NCI-H1694 (cell line): ENCODE data around the gene COL18A1.

Source experiments
- DNase-seq: peaks from one replicate; lab custom pipeline; 2025; lab: John Stamatoyannopoulos, UW

Gene COL18A1

DNA sequence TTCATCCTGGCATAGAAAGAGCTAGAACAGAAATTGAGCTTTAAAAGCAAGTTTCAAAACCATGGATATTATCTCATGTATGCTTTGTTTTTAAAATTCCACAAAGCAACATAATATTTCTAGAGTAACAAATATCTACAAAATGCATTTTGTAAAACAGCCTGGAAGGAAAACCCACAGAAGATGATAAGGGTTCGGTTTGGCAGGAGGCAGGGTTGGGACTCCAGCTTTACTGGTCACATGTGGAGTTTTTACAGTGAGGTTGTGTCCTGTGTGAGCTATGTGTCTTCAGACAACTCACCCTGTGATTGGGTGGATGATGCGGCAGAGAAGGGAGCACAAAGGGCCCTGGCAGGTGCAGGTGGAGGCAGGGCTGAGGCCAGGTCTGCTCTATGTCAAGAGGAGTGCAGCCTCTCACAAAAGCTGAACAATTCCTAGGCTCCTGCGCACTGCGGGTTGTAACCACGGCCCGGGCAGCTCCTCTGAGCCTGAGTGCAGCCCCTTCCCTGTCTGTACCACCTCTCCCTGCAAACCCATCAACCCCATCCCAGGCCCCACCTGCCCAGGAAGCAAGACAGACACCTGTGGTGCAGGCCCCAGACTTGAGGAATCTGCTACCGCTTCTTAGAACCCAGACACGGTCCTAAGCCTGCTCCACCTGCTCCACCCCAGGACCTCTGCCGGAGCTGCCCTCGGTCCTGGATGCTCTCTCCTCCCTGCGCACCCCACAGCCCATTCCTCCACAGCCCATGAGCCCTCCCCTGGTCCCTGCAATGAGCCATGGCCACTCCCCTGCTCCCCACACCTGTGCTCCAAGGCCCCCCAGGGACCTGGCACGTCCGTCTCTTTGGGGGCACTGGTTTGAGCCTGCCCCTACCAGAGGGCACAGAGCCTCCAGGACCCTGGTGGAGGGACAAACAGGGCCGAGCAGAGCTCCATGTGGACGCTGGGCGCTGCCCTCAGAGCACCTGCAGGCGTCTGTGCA lies 2.8 kb upstream of the COL18A1 start:
- no peak for DNase-seq

DNA sequence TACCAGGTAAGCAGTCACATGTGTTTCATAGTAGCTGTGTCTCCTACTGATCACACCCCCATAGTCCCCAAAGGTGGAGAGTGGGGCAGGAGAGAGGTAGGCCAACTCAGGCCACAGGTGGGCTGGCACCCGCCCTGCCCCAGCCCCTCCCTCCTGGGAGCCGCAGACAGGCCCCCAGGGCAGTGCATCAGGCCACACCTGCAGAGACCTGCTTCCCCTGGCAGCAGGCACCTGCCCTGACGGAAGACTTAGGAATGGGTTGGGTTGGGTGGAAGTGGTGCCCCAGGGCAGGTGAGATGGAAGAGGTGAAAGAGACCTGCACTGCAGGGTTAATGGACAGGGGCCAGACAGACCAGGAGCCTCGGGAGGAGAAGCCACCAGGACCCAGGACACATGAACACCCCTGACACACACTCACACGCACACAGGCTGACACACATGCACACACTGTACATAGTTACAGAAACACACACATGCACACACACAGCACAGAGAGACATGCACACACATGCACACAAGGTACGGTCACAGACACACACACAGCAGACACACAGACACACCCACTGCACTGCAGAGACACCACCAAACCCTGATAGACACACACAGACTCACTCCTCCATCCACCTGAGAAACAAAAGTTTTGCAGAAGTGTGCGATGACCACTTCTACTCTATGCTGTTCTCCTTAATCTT lies 1.7 kb upstream of the COL18A1 start:
- no peak for DNase-seq

GRCh38 chr21:45403825-45404729 lies 888 bp upstream of the COL18A1 start:
- DNase-seq, result no peak

GRCh38 chr21:45405271-45405818 lies 380 bp downstream of the COL18A1 start:
- no peak for DNase-seq

DNA sequence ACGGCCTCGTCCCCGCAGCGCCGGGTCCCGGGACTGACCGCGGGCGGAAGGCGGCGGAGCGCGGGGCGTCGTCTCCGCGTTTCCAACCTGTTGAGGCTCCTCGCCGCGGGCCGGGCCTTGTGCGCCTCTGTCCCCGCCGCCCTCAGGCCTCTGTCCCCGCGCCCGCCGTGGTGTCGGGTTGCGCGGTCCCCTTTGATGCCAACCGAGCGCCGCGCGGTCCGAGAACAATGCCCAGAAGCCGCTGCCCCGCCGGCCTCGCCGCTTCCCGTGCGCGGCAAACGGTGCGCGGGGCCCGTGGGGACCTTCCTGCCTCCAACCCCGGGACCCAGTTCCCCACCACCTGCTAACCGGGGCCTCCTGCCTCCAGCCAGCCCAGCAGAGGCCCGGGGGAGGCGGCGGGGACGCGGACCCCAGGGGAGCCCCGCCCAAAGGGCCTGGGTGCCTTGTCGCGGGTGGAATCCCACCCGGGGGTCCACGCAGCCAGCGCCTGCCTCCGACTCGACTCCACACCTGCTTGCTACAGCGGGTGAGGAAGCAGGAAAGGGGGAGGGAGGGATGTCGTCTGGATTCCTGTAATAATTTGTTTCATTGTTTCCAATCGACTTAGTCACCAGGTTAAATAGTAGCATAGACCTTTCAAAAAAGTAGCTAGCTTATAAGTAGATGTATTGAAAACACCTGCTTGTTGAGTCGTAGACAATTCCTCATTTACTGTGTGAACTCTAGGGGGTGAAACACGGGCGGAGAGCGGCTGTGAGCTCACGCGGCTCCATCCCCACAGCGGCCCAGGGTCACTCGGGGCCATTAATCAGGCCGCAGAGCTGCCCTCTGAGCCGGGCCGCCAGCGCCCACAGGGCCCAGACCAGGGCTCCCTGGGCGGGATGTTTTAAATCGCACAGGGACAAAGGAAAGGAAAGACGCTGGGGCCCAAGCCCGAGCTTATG lies 1.1 kb downstream of the COL18A1 start:
- DNase-seq, result no peak

- no peak for DNase-seq
Observed at GRCh38 chr21:45406801-45407628, 2.0 kb downstream of the COL18A1 start.

GRCh38 chr21:45407629-45408247 lies 2.8 kb downstream of the COL18A1 start:
- DNase-seq, result no peak

DNA sequence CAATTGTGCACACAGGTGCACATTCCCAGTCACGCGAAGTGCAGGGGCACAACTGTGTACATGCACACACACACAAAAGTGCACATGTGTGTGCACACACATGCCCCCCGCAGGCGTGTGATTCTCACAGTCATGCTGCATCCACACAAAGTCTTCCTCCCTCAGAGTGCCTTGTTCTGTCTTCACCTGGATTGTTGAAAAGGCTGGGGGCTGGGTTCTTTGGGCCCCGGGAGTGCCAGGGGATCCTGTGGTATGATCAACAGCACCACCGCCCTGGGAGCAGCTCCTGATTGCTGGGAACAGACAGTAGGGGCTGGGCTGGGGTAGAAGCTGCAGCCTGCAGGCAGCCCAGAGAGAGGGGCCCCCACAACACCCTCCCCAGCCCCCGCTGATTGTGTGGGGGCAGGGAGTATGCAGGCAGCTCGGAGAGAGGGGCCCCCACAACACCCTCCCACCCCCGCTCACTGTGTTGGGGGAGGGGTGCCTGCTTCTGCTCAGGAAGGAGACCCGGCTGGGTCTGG lies 3.4 kb downstream of the COL18A1 start:
- no peak for DNase-seq

- DNase-seq, result no peak
Observed at GRCh38 chr21:45408801-45409261, 3.9 kb downstream of the COL18A1 start.

- no peak for DNase-seq
Observed at GRCh38 chr21:45409466-45410150, 4.6 kb downstream of the COL18A1 start.

DNA sequence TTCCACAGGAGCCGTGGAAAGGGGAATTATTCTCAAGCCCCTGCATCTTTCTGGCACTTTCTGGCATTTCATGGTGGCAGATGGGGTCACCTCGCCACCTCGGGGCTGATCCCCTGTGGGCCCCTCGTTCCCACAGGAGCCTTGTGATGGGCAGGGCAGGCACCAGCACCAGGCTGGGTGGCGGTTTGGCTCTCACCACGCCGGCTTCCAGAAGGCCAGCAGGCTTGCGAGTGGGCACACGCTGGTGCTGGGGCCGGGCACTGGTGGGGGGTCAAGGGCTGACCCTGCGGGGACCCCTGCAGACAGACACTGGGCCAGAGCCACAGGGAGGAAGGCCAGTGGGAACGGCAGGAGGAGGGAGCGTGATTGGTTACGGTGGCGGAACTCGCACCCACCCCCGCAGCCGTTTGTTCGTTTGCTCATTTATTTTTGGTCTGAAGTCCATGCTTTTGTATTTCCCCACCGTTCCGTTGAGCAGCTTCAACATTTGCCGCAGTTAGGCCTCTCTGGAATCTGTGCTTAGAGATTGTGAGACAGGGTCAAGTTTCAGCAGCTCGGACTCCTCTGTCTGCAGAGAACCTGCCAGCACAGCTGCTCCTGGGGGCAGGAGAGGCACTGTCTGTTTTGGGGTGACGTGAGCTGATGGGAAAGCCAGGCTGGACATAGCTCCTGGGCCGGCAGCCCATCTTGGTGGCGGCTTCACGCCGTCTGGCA lies 5.3 kb downstream of the COL18A1 start:
- no peak for DNase-seq

DNA sequence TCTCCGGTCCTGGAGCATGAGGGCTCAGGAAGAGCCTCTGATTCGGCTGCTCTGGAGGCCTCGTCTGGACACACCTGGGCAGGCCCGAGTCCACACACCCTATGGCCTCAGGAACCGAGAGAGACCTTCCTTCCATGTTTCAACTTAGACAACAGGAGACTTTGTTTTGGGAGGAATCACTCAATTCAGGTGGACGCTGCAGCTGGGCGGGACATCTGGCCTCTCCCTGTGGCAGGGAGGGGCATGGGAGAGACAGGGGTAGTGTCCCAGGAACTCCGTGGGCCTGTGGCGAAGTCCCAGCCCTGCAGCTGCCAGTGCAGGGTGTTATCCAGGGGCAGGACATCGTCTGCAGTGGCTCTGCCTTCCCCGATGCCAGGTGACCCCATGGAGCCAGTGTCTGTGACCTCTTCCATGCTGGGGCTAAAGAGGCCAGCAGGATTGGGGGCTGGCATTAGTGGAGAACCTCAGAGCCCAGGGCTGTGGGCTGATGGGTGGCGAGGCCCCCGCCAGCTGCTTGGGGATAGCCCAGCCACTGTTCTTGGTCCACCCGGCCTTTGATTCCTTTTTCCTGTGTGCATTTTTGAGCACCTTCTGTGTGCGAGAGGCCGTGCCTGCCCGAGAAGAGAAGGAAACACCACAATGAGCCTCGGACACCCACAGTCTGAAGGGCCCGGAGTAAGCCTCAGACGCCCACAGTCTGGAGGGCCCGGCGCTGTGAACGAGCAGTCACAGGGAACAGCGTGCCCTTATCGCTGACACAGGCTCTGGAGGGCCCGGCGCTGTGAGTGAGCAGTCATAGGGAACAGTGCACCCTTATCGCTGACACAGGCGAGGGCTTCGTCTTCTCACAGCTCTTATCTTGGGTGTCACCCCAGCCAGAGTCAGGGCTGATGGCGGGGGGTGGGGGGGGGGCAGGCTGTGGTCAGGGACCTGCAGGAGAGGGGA lies 6.2 kb downstream of the COL18A1 start:
- DNase-seq, result no peak

DNA sequence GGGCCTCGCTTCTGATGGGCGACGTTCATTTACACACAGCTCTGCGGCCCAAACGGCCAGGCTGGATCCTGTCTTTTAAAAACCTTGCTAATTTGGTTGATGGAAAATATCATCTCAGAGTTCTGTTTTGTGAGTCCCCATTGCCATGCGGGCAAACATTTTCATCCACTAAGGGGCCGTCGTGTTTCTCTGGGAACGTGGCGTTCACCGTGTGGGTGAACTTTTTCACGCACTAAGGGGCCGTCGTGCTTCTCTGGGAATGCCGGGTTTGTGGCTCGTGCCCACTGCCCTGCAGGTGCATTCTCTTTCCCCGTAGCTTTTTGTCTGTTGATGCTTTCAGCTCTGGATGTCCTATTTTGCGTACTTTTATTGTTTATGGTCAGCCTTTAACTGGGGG lies 6.8 kb downstream of the COL18A1 start:
- DNase-seq, result no peak

GRCh38 chr21:45412491-45412890 lies 7.5 kb downstream of the COL18A1 start:
- no peak for DNase-seq

- no peak for DNase-seq
Observed at GRCh38 chr21:45412909-45413611, 8.1 kb downstream of the COL18A1 start.

DNA sequence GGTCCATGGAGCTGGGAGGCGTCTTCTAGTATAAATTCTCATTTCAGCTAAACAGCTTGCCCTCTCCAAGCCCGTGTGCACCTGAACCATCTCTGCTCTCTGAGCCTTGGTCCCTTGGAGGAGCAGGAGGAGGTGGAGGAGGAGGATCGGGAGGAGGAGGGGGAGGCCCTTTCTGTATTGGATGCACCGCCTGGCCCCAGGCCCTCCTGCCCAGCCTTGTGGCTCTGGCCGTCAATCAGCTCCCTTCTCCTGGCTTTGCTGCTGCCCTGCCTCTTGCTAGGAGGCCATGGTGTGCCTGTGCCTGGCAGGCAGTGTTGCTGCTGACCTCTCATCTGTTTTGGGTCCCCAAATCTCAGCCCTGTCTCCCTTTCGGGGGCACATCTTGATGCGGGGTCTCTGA lies 9.0 kb downstream of the COL18A1 start:
- DNase-seq, result no peak
